ENCODE measurements around the gene CADM1.

- no peak for TF ChIP-seq CTCF (conservative IDR thresholded peaks at IDR 0.05; ENCODE audit: low read depth in 2 of 2)
- TF ChIP-seq, protein P1, sequence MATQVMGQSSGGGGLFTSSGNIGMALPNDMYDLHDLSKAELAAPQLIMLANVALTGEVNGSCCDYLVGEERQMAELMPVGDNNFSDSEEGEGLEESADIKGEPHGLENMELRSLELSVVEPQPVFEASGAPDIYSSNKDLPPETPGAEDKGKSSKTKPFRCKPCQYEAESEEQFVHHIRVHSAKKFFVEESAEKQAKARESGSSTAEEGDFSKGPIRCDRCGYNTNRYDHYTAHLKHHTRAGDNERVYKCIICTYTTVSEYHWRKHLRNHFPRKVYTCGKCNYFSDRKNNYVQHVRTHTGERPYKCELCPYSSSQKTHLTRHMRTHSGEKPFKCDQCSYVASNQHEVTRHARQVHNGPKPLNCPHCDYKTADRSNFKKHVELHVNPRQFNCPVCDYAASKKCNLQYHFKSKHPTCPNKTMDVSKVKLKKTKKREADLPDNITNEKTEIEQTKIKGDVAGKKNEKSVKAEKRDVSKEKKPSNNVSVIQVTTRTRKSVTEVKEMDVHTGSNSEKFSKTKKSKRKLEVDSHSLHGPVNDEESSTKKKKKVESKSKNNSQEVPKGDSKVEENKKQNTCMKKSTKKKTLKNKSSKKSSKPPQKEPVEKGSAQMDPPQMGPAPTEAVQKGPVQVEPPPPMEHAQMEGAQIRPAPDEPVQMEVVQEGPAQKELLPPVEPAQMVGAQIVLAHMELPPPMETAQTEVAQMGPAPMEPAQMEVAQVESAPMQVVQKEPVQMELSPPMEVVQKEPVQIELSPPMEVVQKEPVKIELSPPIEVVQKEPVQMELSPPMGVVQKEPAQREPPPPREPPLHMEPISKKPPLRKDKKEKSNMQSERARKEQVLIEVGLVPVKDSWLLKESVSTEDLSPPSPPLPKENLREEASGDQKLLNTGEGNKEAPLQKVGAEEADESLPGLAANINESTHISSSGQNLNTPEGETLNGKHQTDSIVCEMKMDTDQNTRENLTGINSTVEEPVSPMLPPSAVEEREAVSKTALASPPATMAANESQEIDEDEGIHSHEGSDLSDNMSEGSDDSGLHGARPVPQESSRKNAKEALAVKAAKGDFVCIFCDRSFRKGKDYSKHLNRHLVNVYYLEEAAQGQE (IDR thresholded peaks at IDR 0.05; ENCODE audit: unreplicated experiment), result no peak
- TF ChIP-seq EZH2 (IDR thresholded peaks at IDR 0.05; ENCODE audit: low read depth, unreplicated experiment), result no peak
- no peak for TF ChIP-seq POLR2AphosphoS5 (IDR thresholded peaks at IDR 0.05; ENCODE audit: low read depth)
- 0 out of 2 replicates have a peak, but pooled peaks have one; percentile 39 for TF ChIP-seq CREB1 (CRISPR knock-in tag; IDR thresholded peaks at IDR 0.05; ENCODE audit: low read depth)
- TF ChIP-seq ZNF114 (CRISPR knock-in tag; IDR thresholded peaks at IDR 0.05), result no peak
- no peak for TF ChIP-seq NANOG (IDR thresholded peaks at IDR 0.05; ENCODE audit: borderline replicate concordance)
- no peak for TF ChIP-seq EZH2phosphoT487 (IDR thresholded peaks at IDR 0.05; ENCODE audit: unreplicated experiment)
These were observed 44.8 kb upstream of the CADM1 start for GRCh38 chr11:115548878-115549528.
